HG03442 (cell line): ENCODE results near the gene SULF2.

Experiments used
- ATAC-seq: cut with Tn5 transposase; IDR thresholded peaks from one replicate; pipeline ENCODE4 v1.9.1; 2021; ENCODE audit warnings: mild to moderate bottlenecking, moderate library complexity; ENCODE audit not compliant: unreplicated experiment

Gene SULF2

GRCh38 chr20:47717421-47717820, 67.9 kb downstream of the SULF2 start:
- no peak for ATAC-seq

GRCh38 chr20:47713878-47714450, 71.3 kb downstream of the SULF2 start:
- ATAC-seq: no peak

- no peak for ATAC-seq
These were observed 72.1 kb downstream of the SULF2 start for GRCh38 chr20:47713163-47713562.

- no peak for ATAC-seq
These were observed 74.1 kb downstream of the SULF2 start for GRCh38 chr20:47711046-47711752.

- no peak for ATAC-seq
These were observed 74.6 kb downstream of the SULF2 start for GRCh38 chr20:47710665-47711045.

- no peak for ATAC-seq
These were observed 76.1 kb downstream of the SULF2 start for GRCh38 chr20:47708953-47709833.

- no peak for ATAC-seq
These were observed 77.0 kb downstream of the SULF2 start for GRCh38 chr20:47708140-47708807.

GRCh38 chr20:47706345-47706744, 78.9 kb downstream of the SULF2 start:
- ATAC-seq: no peak

- ATAC-seq: no peak
These were observed 79.8 kb downstream of the SULF2 start for GRCh38 chr20:47705497-47705856.

- no peak for ATAC-seq
These were observed 80.4 kb downstream of the SULF2 start for GRCh38 chr20:47704746-47705496.

- ATAC-seq: no peak
These were observed 81.5 kb downstream of the SULF2 start for GRCh38 chr20:47703748-47704147.

- no peak for ATAC-seq
These were observed 83.7 kb downstream of the SULF2 start for GRCh38 chr20:47701612-47702011.

- ATAC-seq: no peak
These were observed 85.0 kb downstream of the SULF2 start for GRCh38 chr20:47700327-47700726.

GRCh38 chr20:47699818-47700217, 85.5 kb downstream of the SULF2 start:
- no peak for ATAC-seq

GRCh38 chr20:47698142-47698541, 87.1 kb downstream of the SULF2 start:
- ATAC-seq: no peak

GRCh38 chr20:47696856-47697255, 88.4 kb downstream of the SULF2 start:
- no peak for ATAC-seq

GRCh38 chr20:47694021-47694818, 91.1 kb downstream of the SULF2 start:
- ATAC-seq: no peak

GRCh38 chr20:47691625-47692024, 93.7 kb downstream of the SULF2 start:
- ATAC-seq: no peak

GRCh38 chr20:47689731-47690130, 95.5 kb downstream of the SULF2 start:
- ATAC-seq: no peak
